Stomach (tissue), 9 donors: ENCODE results near the gene HDHD3. TPM values are rescaled to one million over a fixed set of nuclear protein-coding genes. Genes with fewer than 3 reads are reported as not detected.

Experiments
- DNase-seq, 2 donors: peaks; one replicate each; pipeline versions ENCODE4 v3.0.0 to v3.0.0-alpha.2; 2013 to 2019
- H3K27ac ChIP-seq, 5 donors: fragments of 200-600 bp in 4 of 5; sonication (generic) in 4 of 5; one replicate each; pipeline ENCODE4 v1.5.1; 2013 to 2019; ENCODE audit warnings: mild to moderate bottlenecking in 1 of 5, moderate library complexity in 1 of 5
- H3K27me3 ChIP-seq, 3 donors: fragments of 200-600 bp; sonication (generic); one replicate each; pipeline ENCODE4 v1.5.1; 2017 to 2019; ENCODE audit warnings: mixed run types in 1 of 3
- H3K36me3 ChIP-seq, 4 donors: fragments of 200-600 bp; sonication (generic); 1 replicate in 3 of 4; 2 replicates in 1 of 4; pipeline ENCODE4 v1.5.1; 2016 to 2019
- H3K4me1 ChIP-seq, 4 donors: fragments of 200-600 bp; sonication (generic); one replicate each; pipeline ENCODE4 v1.5.1; 2016 to 2019
- H3K4me3 ChIP-seq, 4 donors: fragments of 200-600 bp; sonication (generic) in 3 of 4; one replicate each; pipeline ENCODE4 v1.5.1; 2016 to 2019; ENCODE audit warnings: mild to moderate bottlenecking in 1 of 4
- H3K9me3 ChIP-seq, 4 donors: fragments of 200-600 bp; sonication (generic); one replicate each; pipeline ENCODE4 v1.5.1; 2016 to 2019
- CTCF ChIP-seq, 7 experiments: fragments of 450-650 bp in 4 of 7; fragments of 200-600 bp in 3 of 7; sonication (generic) in 3 of 7; IDR thresholded peaks; one replicate each; pipeline ENCODE4 v1.5.1; 2016 to 2019; ENCODE audit warnings: antibody characterized with exemption in 7 of 7, control low read depth in 2 of 7, mild to moderate bottlenecking in 1 of 7
- EP300 ChIP-seq: sonication (generic); formaldehyde crosslinking; IDR thresholded peaks from one replicate; pipeline ENCODE4 v1.6.1; 2017; ENCODE audit warnings: antibody characterized with exemption
- POLR2A ChIP-seq, 4 donors: fragments of 450-650 bp; IDR thresholded peaks; one replicate each; pipeline ENCODE4 v1.6.1; 2016; ENCODE audit warnings: antibody characterized with exemption in 4 of 4, control low read depth in 2 of 4, mild to moderate bottlenecking in 1 of 4, moderate library complexity in 1 of 4
- POLR2AphosphoS5 ChIP-seq, 3 donors: sonication (generic); formaldehyde crosslinking; IDR thresholded peaks; one replicate each; pipeline ENCODE4 v1.6.1; 2016; ENCODE audit warnings: antibody characterized with exemption in 3 of 3
- WGBS, 5 donors: extraction: QIAGEN DNeasy Blood & Tissue Kit in 3 of 5; methylation state at CpG; one replicate each; pipeline versions ENCODE4 v1.1.5 to v1.1.7; 2013 to 2018; 5-methylcytosine and 5-hydroxymethylcytosine counted together
- intact Hi-C: fragments of 100-400 bp; cut with DNase I; formaldehyde crosslinking; loops from one replicate; pipeline ENCODE4 v1.15.1; 2023; ENCODE audit warnings: low total_unique reads
- polyA plus RNA-seq, 3 donors: library from polyadenylated mRNA; stranded (reverse); fragments of 200-250 nt; gene quantifications; one replicate each; pipeline ENCODE4 v1.2.3, GENCODE V29; 2013
- total RNA-seq, 5 donors: library from RNA; depleted of rRNA; stranded (reverse); fragments of >200 nt; gene quantifications; one replicate each; pipeline versions ENCODE4 v1.1.0 to v1.2.3, GENCODE V29; 2014 to 2016
- donor health status: healthy with polysubstance abuse.
- donor health status: Bipolar disorder and iron deficiency.
- donor health status: healthy.

Gene HDHD3
- total and polyA plus RNA-seq, 8 donors, result 41.3 to 120 (median 66.7) TPM

- H3K27ac ChIP-seq, result peak overlapping the region in 2 of 5 donors; percentile 79 to 88
- no peaks in the 10 kb centered on the region for H3K9me3 ChIP-seq
- TF ChIP-seq CTCF (IDR thresholded peaks at IDR 0.05), result no peak
- TF ChIP-seq EP300, result no peak
- TF ChIP-seq POLR2A (IDR thresholded peaks at IDR 0.05), result no peak
- TF ChIP-seq POLR2AphosphoS5 (IDR thresholded peaks at IDR 0.05), result no peak
- intact Hi-C loops, result loop anchor here (10.0 kb wide), 1 partner anchor 46 kb away; the partner anchor contains the start of genes BSPRY and WDR31
- H3K4me3 ChIP-seq, result no peak overlapping the region
- H3K36me3 ChIP-seq, result peaks cover 46 to 94% (median 84%) of the 10 kb centered on the region in 4 donors
- DNase-seq, result no peak
- peaks cover 22 to 33% (median 32%) of the 10 kb centered on the region in 4 donors for H3K4me1 ChIP-seq
- 83 to 98% (median 90%) methylated on average over 10 to 17 of the region's 17 CpGs for WGBS, 5 donors
- H3K27me3 ChIP-seq, result no peaks in the 10 kb centered on the region
Observed at GRCh38 chr9:113390192-113390960, 13.6 kb upstream of the HDHD3 start.

GRCh38 chr9:113389451-113389850 is 12.7 kb upstream of the HDHD3 start:
- H3K4me3 ChIP-seq, result no peak overlapping the region
- intact Hi-C loops, result no loop called here
- H3K4me1 ChIP-seq, result peaks cover 22 to 33% (median 29%) of the 10 kb centered on the region in 4 donors
- H3K27me3 ChIP-seq, result no peaks in the 10 kb centered on the region
- TF ChIP-seq CTCF (IDR thresholded peaks at IDR 0.05) (no peak), EP300 (no peak), POLR2A (IDR thresholded peaks at IDR 0.05) (no peak), POLR2AphosphoS5 (IDR thresholded peaks at IDR 0.05) (no peak)
- WGBS, 5 donors, result 61 to 84% (median 83%) methylated on average over 7 to 11 of the region's 11 CpGs
- H3K27ac ChIP-seq, result peak overlapping the region in 4 of 5 donors; percentile 49 to 88 (median 70)
- peaks cover 46 to 85% (median 79%) of the 10 kb centered on the region in 4 donors for H3K36me3 ChIP-seq
- no peak for DNase-seq
- no peaks in the 10 kb centered on the region for H3K9me3 ChIP-seq

- H3K9me3 ChIP-seq, result no peaks in the 10 kb centered on the region
- H3K27me3 ChIP-seq, result no peaks in the 10 kb centered on the region
- no peak overlapping the region for H3K4me3 ChIP-seq
- WGBS, 5 donors, result 33 to 73% (median 51%) methylated on average over 13 of the region's 13 CpGs
- H3K4me1 ChIP-seq, result peaks cover 22 to 33% (median 29%) of the 10 kb centered on the region in 4 donors
- H3K36me3 ChIP-seq, result peaks cover 46 to 80% (median 76%) of the 10 kb centered on the region in 4 donors
- peak; percentile 55 to 94 for DNase-seq
- TF ChIP-seq EP300 (no peak), POLR2A (IDR thresholded peaks at IDR 0.05) (no peak), POLR2AphosphoS5 (IDR thresholded peaks at IDR 0.05) (peak in 2 of 3 donors; percentile 70 to 89), CTCF (IDR thresholded peaks at IDR 0.05) (no peak)
- peak overlapping the region; percentile 49 to 88 (median 75) for H3K27ac ChIP-seq
- intact Hi-C loops, result no loop called here
Observed at GRCh38 chr9:113388833-113389232, 12.0 kb upstream of the HDHD3 start.

GRCh38 chr9:113387560-113388230 is 10.9 kb upstream of the HDHD3 start:
- no peaks in the 10 kb centered on the region for H3K27me3 ChIP-seq
- H3K4me1 ChIP-seq, result peaks cover 22 to 39% (median 33%) of the 10 kb centered on the region in 4 donors
- peaks cover 46 to 71% (median 66%) of the 10 kb centered on the region in 4 donors for H3K36me3 ChIP-seq
- peak; percentile 61 to 79 for DNase-seq
- TF ChIP-seq POLR2A (IDR thresholded peaks at IDR 0.05), result no peak
- TF ChIP-seq EP300, result no peak
- no peak for TF ChIP-seq POLR2AphosphoS5 (IDR thresholded peaks at IDR 0.05)
- no peak for TF ChIP-seq CTCF (IDR thresholded peaks at IDR 0.05)
- H3K9me3 ChIP-seq, result no peaks in the 10 kb centered on the region
- peak overlapping the region; percentile 72 to 88 (median 75) for H3K27ac ChIP-seq
- H3K4me3 ChIP-seq, result no peak overlapping the region
- intact Hi-C loops, result no loop called here
- 30 to 68% (median 37%) methylated on average over 7 to 9 of the region's 9 CpGs for whole genome bisulfite sequencing, 5 donors
